ENCODE measurements around the gene NOVA1.

Gene NOVA1

DNA sequence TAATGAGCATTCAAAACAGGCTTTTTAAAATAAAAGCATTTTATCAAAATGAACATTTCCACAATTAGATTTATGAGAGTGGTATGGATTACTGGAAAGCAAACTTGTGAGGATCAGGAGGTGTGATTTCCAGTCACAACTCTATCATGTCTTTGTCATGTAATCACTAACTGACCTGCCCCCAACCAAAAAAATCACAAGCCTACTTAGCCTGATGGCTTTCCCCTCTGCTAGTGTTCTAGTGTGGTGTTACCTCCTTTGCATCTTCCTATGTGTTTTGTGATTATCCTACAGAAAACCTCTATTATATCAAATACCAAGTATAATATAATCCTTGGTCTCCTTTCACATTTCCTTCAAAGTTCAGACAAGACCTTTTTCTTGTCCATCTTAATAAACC lies 168.6 kb downstream of the NOVA1 start:
- no peak for DNase-seq

DNA sequence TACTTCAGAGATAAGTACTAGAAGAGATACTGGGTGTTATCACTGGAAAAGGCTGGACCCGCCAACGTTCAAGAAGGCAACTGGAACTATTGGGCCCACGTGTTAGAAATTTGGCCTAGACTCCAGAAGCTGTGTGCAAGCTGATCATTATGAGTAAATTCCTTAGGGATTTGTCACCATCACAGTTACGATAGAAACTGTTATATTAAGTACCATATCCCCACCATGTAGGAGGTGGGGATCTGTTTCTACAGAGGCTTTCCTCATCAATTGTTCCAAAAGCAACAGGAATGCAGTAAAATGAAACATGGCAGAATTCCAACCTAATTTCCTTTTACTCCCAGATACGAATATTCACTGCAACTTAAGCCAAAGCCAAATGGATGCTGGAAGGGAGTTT lies 170.7 kb downstream of the NOVA1 start:
- DNase-seq = no peak

DNA sequence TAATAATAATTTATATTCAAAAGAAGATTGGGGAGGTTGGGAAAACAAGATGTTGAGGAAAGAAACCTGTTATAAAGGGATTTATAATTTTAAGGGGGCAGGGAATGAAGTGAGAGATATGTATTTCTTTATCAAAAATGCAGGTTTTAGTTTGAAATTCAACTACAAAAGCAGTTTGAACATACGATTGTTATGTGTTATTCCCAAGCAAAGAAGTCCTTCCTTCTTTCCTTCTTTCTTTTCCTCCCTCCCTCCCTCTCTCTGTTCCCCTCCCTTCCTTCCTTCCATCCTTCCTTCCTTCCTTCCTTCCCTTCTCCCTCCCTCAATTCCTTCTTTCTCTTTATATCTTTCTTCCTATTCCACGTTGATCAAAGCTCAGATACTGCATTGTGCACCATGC lies 173.3 kb downstream of the NOVA1 start:
- no peak for DNase-seq

DNA sequence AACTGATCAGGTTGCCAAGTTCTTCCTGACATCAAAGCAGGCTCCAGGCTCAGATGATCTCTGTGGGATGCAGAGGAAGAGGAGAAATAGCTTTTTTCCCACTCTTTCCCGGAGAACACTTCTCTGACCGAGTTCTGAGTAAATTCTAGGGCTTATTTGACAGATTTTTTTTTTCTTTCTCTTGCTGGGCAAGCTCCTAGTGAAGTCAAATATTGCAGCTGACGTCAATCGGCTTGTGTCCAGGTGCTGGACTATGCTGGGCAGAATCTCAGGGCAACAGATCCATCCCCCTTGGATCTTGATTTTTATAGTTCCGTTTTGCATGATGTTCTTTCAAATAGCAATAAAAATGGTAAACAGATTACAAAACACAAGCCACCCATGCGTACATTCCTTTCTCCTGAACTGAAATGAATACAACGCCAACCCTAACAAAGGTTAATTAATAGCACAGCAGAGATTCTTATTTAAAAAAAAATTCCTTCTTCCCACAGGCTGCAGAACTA lies 182.2 kb downstream of the NOVA1 start:
- no peak for DNase-seq

DNA sequence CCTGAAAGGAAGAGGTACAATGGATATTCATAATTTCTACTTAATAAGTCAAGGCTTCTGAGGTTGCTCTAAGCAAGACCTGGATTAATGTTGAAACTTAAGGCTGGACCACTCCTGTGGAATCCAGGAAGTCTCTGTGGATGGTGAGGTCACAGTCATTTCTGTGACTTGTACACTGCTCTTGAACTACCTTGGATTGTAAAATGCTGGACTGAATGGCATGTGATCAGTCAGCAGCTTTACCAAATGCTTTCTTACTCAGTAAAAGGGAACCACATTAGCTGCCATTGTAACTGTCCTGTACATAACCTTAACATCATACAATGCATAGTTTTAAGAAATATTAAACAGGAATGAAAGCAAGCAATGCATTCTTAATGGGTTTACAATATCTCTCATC lies 182.9 kb downstream of the NOVA1 start:
- no peak for DNase-seq

DNA sequence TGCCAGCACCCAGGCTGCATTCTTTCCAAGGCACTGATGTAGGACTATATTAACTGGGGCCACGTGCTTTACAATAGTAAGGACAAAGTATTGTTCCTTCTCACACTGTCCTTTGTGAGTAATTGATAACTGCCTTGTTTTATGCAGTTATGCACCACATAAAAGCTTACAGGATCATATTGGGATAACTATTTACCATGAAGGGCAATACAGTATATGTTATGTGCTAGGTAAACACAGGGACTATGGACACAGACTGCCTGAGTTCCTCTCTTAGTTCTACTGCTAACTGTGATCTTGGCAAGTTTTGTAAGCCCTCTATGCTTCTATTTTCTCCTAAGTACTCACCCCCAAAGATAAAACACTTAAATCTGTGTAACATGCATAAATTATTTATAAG lies 183.7 kb downstream of the NOVA1 start:
- DNase-seq = no peak

DNA sequence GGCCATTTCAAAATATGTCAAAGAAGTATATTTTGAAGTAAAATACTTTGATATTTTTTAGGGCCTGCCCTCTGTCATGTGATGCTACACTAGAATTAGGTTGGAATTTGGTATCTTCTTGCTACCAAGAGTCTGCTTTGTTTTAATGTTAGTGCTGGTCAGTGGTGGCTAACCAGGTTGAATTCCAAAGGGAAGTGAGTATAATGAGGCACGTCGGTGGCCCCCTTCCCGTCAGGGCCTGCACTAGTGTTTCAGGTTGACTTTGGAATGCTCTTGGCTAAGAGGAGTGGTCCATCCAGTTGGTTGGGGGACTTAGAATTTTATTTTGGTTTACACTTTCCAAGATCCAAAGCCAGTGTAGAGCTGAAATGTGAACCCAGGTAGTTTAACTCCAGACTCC lies 185.4 kb downstream of the NOVA1 start:
- no peak for DNase-seq

DNA sequence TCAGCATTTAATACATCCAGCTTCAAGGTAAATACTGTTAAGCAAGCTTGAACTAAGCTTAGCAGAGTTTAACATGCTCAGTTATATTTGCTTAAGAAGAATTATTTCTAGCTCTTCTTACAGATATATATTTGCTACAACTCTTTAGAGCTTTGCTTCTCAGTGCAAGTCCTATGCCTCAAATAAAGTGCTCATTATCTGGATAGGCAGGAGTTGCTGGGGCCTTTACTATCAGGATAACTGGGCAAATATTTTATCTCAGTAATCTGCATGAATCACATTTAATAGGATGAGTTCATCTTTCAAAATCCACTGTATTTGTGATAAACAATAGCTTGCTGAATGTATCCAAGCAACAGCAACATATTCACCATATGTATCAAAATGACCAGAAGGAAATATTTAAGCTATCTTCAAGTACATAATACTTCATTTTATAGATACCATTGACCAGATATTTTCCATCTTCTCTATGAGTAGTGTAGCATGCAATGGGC lies 187.6 kb downstream of the NOVA1 start:
- DNase-seq = no peak

DNA sequence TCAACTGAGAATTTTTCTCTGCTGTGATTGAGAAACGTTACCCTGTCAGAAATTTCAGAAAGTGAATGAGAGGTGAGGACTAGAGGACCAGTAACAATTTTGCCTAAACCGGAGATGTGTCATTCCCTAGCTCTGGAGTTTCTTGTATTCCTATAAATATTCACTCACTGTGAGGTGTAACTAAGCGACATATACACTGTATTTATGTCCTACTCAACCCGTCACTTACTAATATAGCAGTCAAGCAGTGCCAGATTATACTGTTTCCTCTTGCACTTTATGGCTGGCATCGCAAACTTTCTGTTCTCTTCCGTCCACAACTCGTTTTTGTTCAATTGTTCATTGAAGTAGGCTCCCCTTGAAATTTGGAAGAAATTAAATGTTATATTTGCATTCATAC lies 192.9 kb downstream of the NOVA1 start:
- DNase-seq = no peak

DNA sequence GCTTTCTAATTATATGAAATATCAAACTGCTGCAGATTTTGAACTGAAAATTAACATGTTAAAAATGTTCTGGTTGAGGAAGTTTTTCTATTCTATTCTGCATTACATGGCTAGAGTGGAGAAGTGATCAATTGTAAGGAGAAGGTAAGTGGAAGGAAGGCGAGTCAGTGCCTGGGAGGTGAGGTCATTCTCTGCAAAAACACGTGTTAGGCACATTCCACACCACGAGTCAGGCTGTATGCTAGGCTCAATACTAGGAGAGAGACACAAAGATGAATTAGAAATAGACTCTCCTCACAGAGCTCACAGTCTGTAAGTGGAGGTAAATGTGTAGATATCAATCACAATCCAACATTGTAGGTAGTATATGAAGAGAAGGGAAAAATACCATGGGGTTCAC lies 194.1 kb downstream of the NOVA1 start:
- DNase-seq = no peak

DNA sequence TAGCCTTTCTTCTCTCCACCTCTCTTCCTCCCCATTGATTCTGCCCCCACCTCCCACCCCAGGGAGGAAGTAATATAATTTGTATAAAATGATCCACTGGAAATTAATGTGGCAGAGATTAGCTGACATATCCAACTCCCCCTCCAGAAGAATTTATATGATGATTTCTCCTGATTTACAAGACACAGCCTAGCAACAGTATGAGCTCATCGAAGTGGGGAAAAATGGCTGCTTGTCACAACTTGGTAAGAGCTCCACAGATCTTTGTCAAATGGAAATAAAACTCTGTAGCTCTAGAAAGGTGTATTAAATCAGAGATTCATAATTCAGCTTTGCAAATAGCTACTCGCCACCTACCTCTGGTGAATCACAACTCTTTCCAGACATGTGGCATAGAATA lies 195.7 kb downstream of the NOVA1 start:
- DNase-seq = no peak

DNA sequence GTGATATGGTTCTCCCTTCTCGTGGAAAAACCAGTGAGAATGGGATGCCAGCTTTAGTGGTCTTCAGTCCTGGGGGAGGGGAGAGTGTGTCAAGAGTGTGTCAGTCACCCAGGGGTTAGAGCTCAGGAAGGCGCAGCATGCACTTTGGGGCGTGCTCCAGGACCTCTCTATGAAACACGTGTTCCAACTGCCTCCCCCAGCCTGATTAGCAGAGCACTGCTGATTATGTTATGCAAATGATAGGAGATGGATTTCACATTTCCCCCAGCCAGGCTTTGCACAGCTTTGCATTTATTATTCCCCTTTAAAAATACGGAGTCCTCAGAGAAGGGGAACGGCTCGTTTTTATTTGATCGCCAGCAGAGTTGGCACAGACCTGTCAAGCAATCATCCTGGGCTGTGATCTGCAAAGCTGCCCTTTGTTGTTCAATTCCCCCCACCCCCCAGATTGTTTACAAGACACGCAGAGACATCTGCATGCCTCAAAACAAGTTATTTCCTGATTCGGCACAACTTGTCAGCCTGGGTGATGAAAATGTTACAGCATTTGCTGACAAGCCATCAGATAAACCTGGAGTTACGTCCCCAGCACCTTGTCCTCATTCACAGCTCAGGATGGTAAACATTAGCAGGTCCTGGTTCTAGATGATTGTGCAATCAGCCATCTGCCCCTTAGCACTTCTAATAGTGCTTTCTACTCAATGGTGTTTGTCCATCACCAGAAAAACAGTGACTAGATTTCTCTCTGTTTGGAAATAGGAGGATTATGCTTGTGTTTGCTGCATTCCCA lies 196.5 kb downstream of the NOVA1 start:
- no peak for DNase-seq

DNA sequence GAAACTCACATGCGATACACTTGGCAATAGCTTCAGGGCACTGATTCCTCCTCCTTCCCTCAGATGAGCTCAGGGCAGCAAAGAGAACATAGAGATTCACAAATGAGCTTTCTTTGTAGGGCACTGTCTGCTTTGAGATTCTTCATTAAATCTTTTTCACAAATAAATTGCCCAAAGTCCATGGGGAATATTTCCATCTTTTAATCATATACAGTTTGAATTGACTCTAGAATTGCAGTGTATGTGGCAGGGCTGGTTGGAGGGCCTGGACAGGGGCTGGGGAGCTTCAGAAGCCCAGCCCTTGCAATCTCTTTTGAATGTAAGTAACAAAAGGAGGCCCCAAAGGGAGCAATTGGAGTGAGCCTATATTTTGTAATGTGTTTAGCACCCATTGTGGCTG lies 197.5 kb downstream of the NOVA1 start:
- no peak for DNase-seq

DNA sequence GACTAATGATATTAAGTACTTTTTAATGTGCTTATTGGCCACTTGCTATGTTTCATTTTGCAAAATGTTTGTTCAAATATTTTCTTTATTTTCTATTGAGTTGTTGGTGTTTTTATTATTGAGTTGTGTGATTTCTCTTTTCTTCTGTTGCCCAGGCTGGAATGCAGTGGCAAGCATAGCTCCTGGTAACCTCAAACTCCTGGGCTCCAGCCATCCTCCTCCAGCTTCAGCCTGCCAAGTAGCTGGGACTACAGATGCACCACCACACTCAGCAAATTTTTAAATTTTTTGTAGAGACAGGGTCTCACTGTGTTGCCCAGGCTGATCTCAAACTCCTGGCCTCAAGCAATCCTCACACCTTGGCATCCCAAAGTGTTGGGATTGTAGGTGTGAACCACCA lies 199.2 kb downstream of the NOVA1 start:
- no peak for DNase-seq

Data from MV-4-11 (cell line).